D721Med (cell line): ENCODE data around the gene HSD11B1L.

Experiments
- DNase-seq: peaks from one replicate; pipeline ENCODE4 v3.0.0; 2011; ENCODE audit warnings: low spot score; ENCODE audit not compliant: insufficient read length
- FAIRE-seq: peaks from 2 replicates; lab custom pipeline; 2011; peaks lifted over from hg19 to GRCh38; lab: Jason Lieb, UNC
- TF ChIP-seq, protein P1 (sequence below): IDR thresholded peaks from 2 replicates; pipeline ENCODE4 v1.5.1; 2012; ENCODE audit warnings: mild to moderate bottlenecking, control low read depth; ENCODE audit not compliant: insufficient read depth; ENCODE audit errors: missing control alignments

Gene HSD11B1L

DNA sequence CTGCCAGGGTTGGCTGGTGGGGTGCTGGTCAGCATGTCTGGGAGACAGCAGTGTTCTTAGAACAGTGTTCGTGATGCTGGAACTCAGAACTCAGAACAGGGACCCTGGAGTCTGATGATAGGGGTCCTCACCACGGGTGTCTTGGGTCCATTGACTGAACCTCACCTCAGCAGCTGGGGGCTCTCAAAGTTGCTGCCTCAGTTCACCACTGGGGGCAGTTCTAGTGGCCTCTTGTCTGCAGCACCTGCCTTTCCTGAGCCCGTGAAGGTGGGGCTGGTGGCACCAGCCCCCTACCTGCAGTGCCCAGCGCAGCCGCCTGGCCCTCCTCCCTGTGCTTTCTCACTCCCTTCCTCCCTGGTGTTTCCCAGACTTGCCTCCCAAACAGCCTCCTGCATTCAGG, 29.5 kb upstream of the HSD11B1L start:
- TF ChIP-seq, protein P1, sequence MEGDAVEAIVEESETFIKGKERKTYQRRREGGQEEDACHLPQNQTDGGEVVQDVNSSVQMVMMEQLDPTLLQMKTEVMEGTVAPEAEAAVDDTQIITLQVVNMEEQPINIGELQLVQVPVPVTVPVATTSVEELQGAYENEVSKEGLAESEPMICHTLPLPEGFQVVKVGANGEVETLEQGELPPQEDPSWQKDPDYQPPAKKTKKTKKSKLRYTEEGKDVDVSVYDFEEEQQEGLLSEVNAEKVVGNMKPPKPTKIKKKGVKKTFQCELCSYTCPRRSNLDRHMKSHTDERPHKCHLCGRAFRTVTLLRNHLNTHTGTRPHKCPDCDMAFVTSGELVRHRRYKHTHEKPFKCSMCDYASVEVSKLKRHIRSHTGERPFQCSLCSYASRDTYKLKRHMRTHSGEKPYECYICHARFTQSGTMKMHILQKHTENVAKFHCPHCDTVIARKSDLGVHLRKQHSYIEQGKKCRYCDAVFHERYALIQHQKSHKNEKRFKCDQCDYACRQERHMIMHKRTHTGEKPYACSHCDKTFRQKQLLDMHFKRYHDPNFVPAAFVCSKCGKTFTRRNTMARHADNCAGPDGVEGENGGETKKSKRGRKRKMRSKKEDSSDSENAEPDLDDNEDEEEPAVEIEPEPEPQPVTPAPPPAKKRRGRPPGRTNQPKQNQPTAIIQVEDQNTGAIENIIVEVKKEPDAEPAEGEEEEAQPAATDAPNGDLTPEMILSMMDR: no peak
- FAIRE-seq: no peak
- DNase-seq: no peak

- TF ChIP-seq, protein P1: no peak
These were observed 28.6 kb upstream of the HSD11B1L start for GRCh38 chr19:5652261-5652660.

DNA sequence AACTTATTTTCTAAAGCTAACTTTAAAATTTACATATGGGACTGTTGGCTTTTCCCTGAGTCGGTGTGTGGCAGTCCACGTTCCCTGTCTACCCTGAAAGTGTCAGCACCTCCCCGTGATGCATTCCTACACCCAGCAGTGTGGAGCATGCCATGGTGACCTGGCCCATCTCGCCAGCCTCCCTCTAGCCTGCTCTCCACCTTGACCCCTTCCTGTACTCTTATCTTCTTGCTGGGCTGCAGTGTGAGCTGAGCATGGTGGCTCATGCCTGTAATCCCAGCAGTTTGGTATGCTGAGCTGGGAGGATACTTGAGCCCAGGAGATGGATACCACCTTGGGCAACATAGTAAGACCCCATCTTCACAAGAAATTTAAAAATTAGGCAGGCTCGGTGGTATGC, 25.9 kb upstream of the HSD11B1L start:
- DNase-seq (no peak), FAIRE-seq (no peak)
- TF ChIP-seq, protein P1: no peak

More at GRCh38 chr19:5652261-5652660, 28.6 kb upstream of the HSD11B1L start:
- FAIRE-seq: no peak
- no peak for DNase-seq

DNA sequence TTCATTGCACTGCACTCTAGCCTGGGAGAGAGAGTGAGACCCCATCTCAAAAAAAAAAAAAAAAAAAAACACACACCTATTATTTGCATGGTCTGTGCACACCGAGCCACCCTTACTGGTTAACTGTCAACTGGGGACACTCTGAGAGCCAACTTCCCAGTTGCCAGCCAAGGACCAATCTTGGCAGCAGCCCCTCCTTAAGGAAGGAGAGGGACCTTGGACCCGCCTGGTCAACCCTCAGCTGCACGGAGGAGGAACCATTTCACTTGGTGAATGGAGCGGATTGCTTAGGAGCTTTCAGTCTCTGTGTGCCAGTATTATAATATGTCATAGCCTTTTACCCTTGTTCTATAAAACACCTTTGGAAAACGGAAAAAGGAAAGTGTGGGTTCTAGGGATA, 25.4 kb upstream of the HSD11B1L start:
- FAIRE-seq: no peak
- DNase-seq: no peak
- TF ChIP-seq, protein P1: no peak

DNA sequence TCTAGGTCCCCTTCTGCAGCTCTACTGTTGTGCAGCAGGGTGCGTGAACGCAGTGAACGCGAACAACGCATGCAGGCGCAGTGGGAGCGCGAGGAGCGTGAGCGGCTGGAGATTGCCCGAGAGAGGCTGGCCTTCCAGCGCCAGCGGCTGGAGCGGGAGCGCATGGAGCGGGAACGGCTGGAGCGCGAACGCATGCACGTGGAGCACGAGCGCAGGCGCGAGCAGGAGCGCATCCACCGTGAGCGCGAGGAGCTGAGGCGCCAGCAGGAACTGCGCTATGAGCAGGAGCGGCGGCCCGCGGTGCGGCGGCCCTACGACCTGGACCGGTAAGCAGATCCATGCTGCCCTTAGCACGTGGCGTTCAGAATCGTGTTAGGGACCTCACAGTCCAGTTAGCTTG, 19.3 kb upstream of the HSD11B1L start:
- FAIRE-seq (no peak), DNase-seq (no peak)
- TF ChIP-seq, protein P1: no peak

- FAIRE-seq (no peak), DNase-seq (no peak)
- TF ChIP-seq, protein P1: no peak
These were observed 16.9 kb upstream of the HSD11B1L start for GRCh38 chr19:5663904-5664303.

GRCh38 chr19:5664515-5664914, 16.3 kb upstream of the HSD11B1L start:
- DNase-seq (no peak), FAIRE-seq (no peak)
- TF ChIP-seq, protein P1: no peak
